KMS-11 (cell line): ENCODE measurements around the gene ZFP64.

Source experiments
- H2AFZ ChIP-seq: fragments of 200-600 bp; sonication (generic); 2 replicates; pipeline ENCODE4 v1.6.1; 2016; ENCODE audit warnings: antibody characterized with exemption, mixed run types, low read depth
- H3K27ac ChIP-seq: fragments of 200-600 bp; sonication (generic); 2 replicates; pipeline ENCODE4 v1.6.1; 2016; ENCODE audit warnings: mild to moderate bottlenecking, mixed run types
- H3K27me3 ChIP-seq: fragments of 200-600 bp; sonication (generic); 2 replicates; pipeline ENCODE4 v1.6.1; 2017; ENCODE audit warnings: mild to moderate bottlenecking, low read depth, mixed run types, moderate library complexity; ENCODE audit not compliant: insufficient read depth
- H3K36me3 ChIP-seq: fragments of 200-600 bp; sonication (generic); 2 replicates; pipeline ENCODE4 v1.6.1; 2017; ENCODE audit warnings: mild to moderate bottlenecking, mixed run types; ENCODE audit not compliant: insufficient read depth
- H3K4me1 ChIP-seq: fragments of 200-600 bp; sonication (generic); 2 replicates; pipeline ENCODE4 v1.6.1; 2016; ENCODE audit warnings: mild to moderate bottlenecking, low read depth, mixed run types; ENCODE audit not compliant: poor library complexity, severe bottlenecking
- H3K4me2 ChIP-seq: fragments of 200-600 bp; sonication (generic); 2 replicates; pipeline ENCODE4 v1.7.0; 2016; ENCODE audit warnings: mild to moderate bottlenecking, mixed run types
- H3K4me3 ChIP-seq: fragments of 200-600 bp; sonication (generic); IDR thresholded peaks from 2 replicates; pipeline ENCODE4 v1.6.1; 2017; ENCODE audit warnings: low read depth, low read length, mixed read lengths; ENCODE audit not compliant: insufficient read depth
- H3K79me2 ChIP-seq: fragments of 200-600 bp; sonication (generic); 2 replicates; pipeline ENCODE4 v1.6.1; 2016; ENCODE audit warnings: low read depth, mixed run types; ENCODE audit not compliant: insufficient read depth
- H3K9ac ChIP-seq: fragments of 200-600 bp; sonication (generic); 2 replicates; pipeline ENCODE4 v1.6.1; 2016; ENCODE audit warnings: mild to moderate bottlenecking, mixed run types
- H4K20me1 ChIP-seq: fragments of 200-600 bp; sonication (generic); 2 replicates; pipeline ENCODE4 v1.6.1; 2016; ENCODE audit warnings: mild to moderate bottlenecking, mixed run types; ENCODE audit not compliant: insufficient read depth
- CTCF ChIP-seq: fragments of 200-600 bp; sonication (generic); conservative IDR thresholded peaks from 2 replicates; pipeline ENCODE4 v1.6.1; 2017; ENCODE audit warnings: low read depth, mild to moderate bottlenecking, antibody characterized with exemption, low read length, moderate library complexity, mixed read lengths

Gene ZFP64

GRCh38 chr20:52217689-52218395 lies 26.3 kb upstream of the ZFP64 start:
- peak overlapping the region; percentile 76 for H3K27ac ChIP-seq
- no peaks in the 10 kb centered on the region for H3K79me2 ChIP-seq
- peak overlapping the region; percentile 55 for H3K4me2 ChIP-seq
- no peaks in the 10 kb centered on the region for H3K36me3 ChIP-seq
- H3K9ac ChIP-seq = no peak overlapping the region; the same call in 1 of the 2 replicates
- H3K27me3 ChIP-seq = no peaks in the 10 kb centered on the region
- H3K4me1 ChIP-seq = peaks cover 38% of the 10 kb centered on the region
- H3K4me3 ChIP-seq = no peak overlapping the region
- H2AFZ ChIP-seq = peak overlapping the region; percentile 31; the same call in 1 of the 2 replicates
- no peak for TF ChIP-seq CTCF
- no peaks in the 10 kb centered on the region for H4K20me1 ChIP-seq

GRCh38 chr20:52213995-52214394 lies 22.4 kb upstream of the ZFP64 start:
- no peak overlapping the region for H2AFZ ChIP-seq
- H3K4me1 ChIP-seq = peaks cover 35% of the 10 kb centered on the region
- TF ChIP-seq CTCF = no peak
- no peak overlapping the region for H3K4me3 ChIP-seq
- no peaks in the 10 kb centered on the region for H3K36me3 ChIP-seq
- H3K27ac ChIP-seq = no peak overlapping the region
- no peaks in the 10 kb centered on the region for H4K20me1 ChIP-seq
- no peaks in the 10 kb centered on the region for H3K79me2 ChIP-seq
- no peak overlapping the region for H3K4me2 ChIP-seq
- peaks cover 3% of the 10 kb centered on the region; the same call in 1 of the 2 replicates for H3K27me3 ChIP-seq
- H3K9ac ChIP-seq = no peak overlapping the region

- no peaks in the 10 kb centered on the region for H3K36me3 ChIP-seq
- H3K9ac ChIP-seq = no peak overlapping the region
- H3K79me2 ChIP-seq = no peaks in the 10 kb centered on the region
- no peak for TF ChIP-seq CTCF
- no peak overlapping the region for H3K27ac ChIP-seq
- H3K4me2 ChIP-seq = no peak overlapping the region
- peaks cover 3% of the 10 kb centered on the region; the same call in 1 of the 2 replicates for H3K27me3 ChIP-seq
- no peak overlapping the region for H2AFZ ChIP-seq
- peaks cover 25% of the 10 kb centered on the region for H3K4me1 ChIP-seq
- H4K20me1 ChIP-seq = no peaks in the 10 kb centered on the region
- no peak overlapping the region for H3K4me3 ChIP-seq
Measured at GRCh38 chr20:52212943-52213342, 21.4 kb upstream of the ZFP64 start.

- Histone ChIP-seq H3K79me2 (no peaks in the 10 kb centered on the region), H3K27me3 (peaks cover 3% of the 10 kb centered on the region; the same call in 1 of the 2 replicates), H3K4me2 (no peak overlapping the region), H3K4me1 (peaks cover 5% of the 10 kb centered on the region), H3K9ac (no peak overlapping the region), H4K20me1 (no peaks in the 10 kb centered on the region), H3K4me3 (no peak overlapping the region), H2AFZ (no peak overlapping the region), H3K27ac (no peak overlapping the region), H3K36me3 (no peaks in the 10 kb centered on the region)
- TF ChIP-seq CTCF = no peak
Measured at GRCh38 chr20:52210037-52210990, 18.7 kb upstream of the ZFP64 start.
